SW480 (cell line): Measurements from ENCODE around the gene RP9.
"Not testable (repeated sequence)": the region's sequence is repeated elsewhere in the genome, so short reads cannot be mapped to it uniquely, and the experiment has no call there.

Experiments
- DNase-seq: peaks from one replicate; pipeline ENCODE4 v3.0.0-alpha.2; 2016; ENCODE audit warnings: low spot score

RP9 gene

DNA sequence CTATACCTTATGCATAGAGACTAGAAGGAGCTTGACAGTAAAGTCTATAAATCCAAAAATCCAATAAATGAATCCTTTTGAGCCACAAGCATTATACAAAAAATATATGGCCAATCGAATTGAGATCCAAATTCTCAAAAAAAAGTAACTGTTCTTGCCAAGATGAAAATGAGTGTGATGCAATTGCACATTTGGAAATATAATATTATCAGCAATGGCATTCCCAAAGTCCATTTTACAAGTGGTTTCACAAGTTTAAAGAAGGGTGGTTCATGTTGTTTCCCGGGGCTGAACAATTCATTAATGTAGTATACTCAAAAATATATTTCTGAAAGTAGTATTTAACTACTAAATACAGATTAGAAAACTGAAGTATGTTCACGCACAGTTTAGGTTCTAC lies 7.3 kb downstream of the RP9 start:
- no peak for DNase-seq

- no peak for DNase-seq
Measured at GRCh38 chr7:33100770-33101169, 8.4 kb downstream of the RP9 start.

- DNase-seq, result no peak
Measured at GRCh38 chr7:33099154-33099940, 9.9 kb downstream of the RP9 start.

DNA sequence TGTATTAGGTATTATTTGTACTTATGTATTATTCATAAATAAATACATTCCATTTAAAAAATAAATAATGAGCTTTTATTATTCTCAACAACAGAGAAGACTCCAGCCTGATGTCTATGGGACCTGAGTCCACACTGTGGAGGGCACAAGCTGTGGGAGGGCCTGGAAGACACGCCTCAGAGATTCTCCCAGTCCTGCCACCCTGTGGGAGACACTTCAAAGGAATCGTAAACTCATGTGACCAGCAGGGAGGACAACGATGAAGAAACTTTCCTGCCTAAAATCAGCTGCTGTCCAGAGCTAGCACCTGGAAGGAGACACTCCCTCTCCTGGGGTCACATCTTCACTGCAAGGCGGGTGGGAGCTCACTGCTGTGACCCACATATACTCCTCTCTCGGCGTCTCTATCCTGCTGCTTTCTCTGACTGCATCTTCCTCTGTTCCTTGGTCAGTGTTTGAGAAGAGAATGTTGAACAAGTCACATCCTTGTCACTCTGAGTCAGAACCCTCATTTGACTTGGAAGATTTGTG lies 14.4 kb downstream of the RP9 start:
- DNase-seq, result not testable (repeated sequence)

GRCh38 chr7:33093266-33093665 lies 15.9 kb downstream of the RP9 start:
- no peak for DNase-seq

DNA sequence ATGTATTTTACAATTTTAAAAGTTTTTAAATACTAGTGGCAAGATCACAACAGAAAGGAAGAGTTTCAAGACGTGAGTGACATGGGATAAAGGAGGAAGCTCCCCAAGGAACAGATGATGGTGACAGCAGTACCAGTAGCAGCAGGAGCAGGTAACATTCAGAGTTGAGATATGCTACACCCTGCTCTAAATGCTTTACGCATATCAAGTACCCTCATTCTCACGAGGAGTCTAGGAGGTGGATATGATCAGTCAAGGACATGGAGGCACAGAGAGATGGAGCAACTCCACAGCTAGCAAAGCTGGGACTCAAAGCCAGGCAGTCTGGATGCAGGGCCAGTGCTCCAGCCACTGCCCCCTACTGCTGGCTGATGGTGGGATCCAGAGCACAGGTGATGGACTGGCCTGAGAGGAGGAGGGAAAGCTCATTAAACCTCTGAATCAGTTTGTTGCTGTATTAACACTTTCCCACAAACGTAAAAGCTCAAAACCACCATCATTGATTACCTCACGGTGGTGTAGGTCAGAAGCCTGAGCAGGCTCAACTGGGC lies 17.5 kb downstream of the RP9 start:
- no peak for DNase-seq

GRCh38 chr7:33091111-33091531 lies 18.1 kb downstream of the RP9 start:
- no peak for DNase-seq

DNA sequence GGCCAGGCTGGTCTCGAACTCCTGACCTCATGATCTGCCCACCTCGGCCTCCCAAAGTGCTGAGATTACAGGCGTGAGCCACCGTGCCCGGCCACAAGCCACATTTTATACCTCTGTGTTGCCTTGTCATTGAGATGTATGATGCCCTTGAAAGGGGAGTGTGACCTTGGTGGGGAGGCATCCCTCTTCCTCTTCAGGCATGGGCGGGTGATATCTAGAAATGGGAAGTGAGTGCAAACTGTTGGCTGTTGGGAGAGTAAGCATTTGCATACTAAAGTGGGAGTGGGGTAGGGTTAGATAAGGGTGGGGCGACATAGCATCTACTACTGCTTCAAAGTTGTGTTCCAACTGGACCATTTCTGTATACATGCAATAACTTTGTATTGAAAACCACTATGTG lies 20.1 kb downstream of the RP9 start:
- DNase-seq, result no peak

- DNase-seq, result no peak
Measured at GRCh38 chr7:33087858-33088257, 21.3 kb downstream of the RP9 start.

DNA sequence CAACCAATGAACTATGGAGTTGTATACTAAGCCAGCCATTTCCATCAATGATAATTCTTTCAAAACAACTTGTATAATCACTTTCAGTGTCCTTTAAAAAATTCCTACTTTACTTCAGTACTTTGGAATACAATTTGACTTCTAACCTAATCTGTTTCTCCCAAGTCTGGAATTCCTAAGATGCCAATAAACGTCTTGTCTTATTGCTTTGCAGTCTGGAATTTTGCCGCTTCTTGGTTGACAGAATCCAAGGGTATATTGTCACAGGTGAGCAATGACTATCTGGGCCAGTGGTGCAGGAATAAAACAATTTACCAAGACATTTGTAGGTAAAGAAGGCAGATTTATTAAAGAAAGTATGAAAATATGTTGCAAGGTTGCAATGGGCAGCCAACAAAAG lies 21.8 kb downstream of the RP9 start:
- no peak for DNase-seq

DNA sequence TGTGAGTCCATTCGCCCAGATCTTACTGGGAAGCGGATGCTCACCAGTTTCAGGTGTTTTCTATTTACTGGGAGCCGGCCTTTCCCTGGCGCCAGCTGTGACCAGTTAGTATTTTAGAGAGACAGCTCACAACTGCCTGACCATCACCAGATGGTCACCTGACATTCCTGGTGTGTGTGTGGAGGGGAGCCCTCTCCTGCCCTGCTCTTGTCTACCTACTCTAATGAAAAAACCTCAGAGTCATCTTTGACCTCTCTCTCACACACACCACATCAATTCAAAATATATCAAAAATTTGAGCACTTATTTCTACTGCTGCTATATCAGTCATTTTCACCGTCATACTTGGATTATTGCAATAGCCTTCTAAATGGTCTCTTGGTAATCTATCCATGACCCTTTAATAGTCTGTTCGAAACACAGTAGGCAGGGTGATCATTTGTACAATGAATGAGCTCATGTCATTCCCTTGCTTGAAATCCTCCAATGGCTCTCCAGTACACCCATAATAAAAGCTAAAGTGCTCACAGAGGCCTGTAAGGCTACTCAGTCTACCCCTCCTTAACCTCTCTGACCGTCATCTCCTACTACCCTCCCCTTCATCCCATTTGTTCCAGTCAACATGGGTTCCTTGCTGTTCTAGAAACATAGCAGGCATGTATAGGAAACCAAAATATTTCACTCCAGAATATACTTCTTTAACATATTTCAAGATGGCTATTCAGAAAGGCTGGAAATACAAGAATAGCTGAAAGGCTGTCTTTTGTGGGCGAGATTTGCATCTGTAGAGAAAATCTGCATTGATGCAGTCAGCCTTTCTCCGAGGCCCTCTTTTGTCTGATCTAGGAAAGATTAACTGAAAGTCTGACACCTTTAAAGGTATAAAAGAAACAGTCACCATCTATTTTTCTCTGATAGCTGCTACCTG lies 29.2 kb downstream of the RP9 start:
- no peak for DNase-seq

DNA sequence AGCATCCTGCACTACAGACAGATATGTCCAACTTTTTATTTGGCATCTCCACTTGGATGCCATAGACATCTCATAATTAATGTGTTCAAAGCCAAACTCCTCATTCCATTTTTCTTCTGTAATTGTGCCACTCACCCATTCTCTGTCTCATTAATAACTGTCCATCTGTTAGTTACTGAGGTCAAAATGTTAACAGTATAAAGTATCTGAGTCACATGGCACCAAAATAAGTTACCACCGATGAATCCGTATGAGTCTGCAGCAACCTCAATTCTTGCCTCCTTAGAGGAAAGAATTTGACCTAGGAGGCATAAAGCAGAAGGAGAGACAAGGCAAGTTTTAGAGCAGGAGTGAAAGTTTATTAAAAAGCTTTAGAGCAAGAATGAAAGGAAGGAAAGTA lies 30.1 kb downstream of the RP9 start:
- DNase-seq, result no peak

DNA sequence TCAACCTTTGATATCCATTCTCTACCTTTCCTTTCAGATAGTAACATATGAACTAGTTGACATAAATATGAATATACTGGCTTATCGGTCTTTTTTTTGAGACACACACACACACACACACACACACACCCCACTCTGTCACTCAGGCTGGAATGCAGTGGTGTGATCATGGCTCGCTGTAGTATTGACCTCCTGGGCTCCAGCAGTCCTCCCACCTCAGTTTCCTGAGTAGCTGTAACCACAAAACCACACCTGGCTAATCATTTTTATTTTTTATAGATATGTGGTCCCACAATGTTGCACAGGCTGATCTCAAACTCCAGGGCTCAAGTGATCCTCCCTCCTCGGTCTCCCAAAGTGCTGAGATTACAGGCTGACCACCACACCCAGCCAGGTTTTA lies 32.5 kb downstream of the RP9 start:
- peak; percentile 90 for DNase-seq

DNA sequence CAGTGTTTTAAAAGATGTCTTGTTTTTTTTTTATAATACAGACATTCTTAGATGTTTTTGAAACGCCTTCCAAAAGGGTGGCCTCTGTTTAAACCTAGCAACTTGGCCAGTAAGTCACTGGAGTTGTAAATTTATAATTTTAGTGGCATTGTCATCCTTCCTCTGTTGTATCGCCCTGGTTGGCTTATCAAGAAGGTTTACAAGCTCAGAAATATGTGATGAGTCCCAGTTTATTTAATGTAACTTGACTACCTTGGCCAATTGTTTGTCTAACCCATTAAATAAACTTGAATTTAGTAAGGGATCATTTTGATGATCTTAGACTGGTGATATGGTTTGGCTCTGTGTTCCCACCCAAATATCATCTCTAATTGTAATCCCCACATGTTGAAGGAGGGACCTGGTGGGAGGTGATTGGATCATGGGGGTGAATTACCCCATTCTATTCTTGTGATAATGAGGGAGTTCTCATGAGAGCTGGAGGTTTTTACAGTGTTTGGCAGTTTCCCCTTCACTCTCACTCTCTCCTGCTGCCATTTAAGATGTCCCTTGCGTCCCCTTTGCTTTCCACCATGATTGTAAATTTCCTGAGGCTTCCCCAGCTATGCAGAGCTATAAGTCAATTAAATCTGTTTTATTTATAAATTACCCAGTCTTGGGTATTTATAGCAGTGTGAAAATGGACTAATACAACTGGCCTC lies 33.2 kb downstream of the RP9 start:
- DNase-seq, result no peak

GRCh38 chr7:33073243-33073642 lies 36.0 kb downstream of the RP9 start:
- DNase-seq, result no peak

- no peak for DNase-seq
Measured at GRCh38 chr7:33072471-33072870, 36.7 kb downstream of the RP9 start.

GRCh38 chr7:33070831-33071230 lies 38.4 kb downstream of the RP9 start:
- no peak for DNase-seq

DNA sequence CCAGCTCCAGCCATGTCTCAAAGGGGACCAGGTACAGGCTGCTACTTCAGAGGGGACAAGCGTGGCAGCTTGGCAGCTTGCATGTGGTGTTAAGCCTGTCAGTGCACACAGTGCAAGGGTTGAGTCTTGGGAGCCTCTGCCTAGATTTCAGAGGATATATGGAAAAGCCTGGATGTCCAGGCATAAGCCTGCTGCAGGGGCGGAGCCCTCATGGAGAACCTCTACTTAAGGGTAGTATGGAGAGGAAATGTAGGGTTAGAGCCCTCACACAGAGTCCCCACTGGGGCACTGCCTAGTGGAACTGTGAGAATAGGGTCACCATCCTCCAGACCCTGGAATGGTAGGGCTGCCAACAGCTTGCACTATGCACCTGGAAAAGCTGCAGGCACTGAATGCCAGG lies 38.9 kb downstream of the RP9 start:
- no peak for DNase-seq

GRCh38 chr7:33067921-33068320 lies 41.3 kb downstream of the RP9 start:
- no peak for DNase-seq

GRCh38 chr7:33066771-33067170 lies 42.4 kb downstream of the RP9 start:
- DNase-seq, result no peak

GRCh38 chr7:33065981-33066380 lies 43.2 kb downstream of the RP9 start:
- DNase-seq, result no peak
